H4 (cell line): Measurements from ENCODE around the gene IFI27L2. TPM values are rescaled to one million over a fixed set of nuclear protein-coding genes. Genes with fewer than 3 reads are reported as not detected.
A peak's percentile ranks its signal among the peaks of the same experiment; 100 is the strongest.

ENCODE experiments used
- DNase-seq: peaks from one replicate; pipeline ENCODE4 v3.0.0-alpha.2; 2015; ENCODE audit warnings: low spot score
- total RNA-seq: library from RNA; depleted of rRNA; stranded (reverse); fragments of >200 nt; shearing (Covaris generic); gene quantifications from 2 replicates; pipeline ENCODE4 v1.2.3, GENCODE V29; 2014; rRNA removed

Gene IFI27L2
- total RNA-seq, 1 experiment from 2014 or later = 122 TPM

GRCh38 chr14:94101748-94102147, 27.7 kb downstream of the IFI27L2 start:
- no peak for DNase-seq

GRCh38 chr14:94100847-94101246, 28.6 kb downstream of the IFI27L2 start:
- no peak for DNase-seq

- DNase-seq = no peak
Measured at GRCh38 chr14:94099006-94099405, 30.4 kb downstream of the IFI27L2 start.

- DNase-seq = no peak
Measured at GRCh38 chr14:94098326-94098992, 30.9 kb downstream of the IFI27L2 start.

- no peak for DNase-seq
Measured at GRCh38 chr14:94097091-94097490, 32.3 kb downstream of the IFI27L2 start.

GRCh38 chr14:94093418-94093817, 36.0 kb downstream of the IFI27L2 start:
- DNase-seq = no peak

GRCh38 chr14:94089479-94089878, 39.9 kb downstream of the IFI27L2 start:
- DNase-seq = no peak

GRCh38 chr14:94088516-94088915, 40.9 kb downstream of the IFI27L2 start:
- DNase-seq = no peak

- no peak for DNase-seq
Measured at GRCh38 chr14:94087891-94088290, 41.5 kb downstream of the IFI27L2 start.

- DNase-seq = no peak
Measured at GRCh38 chr14:94081386-94081820, 48.0 kb downstream of the IFI27L2 start.

GRCh38 chr14:94080621-94081385, 48.6 kb downstream of the IFI27L2 start, which contains the start of the genes DDX24 and IFI27L1:
Gene DDX24 (minus strand): TSS chr14:94081202. CDS start chr14:94079742, 1,460 bp downstream.
Gene IFI27L1 (plus strand): TSS chr14:94081310. CDS start chr14:94096938, 15,628 bp downstream.
- DNase-seq = peak; percentile 92

GRCh38 chr14:94079891-94080620, 49.3 kb downstream of the IFI27L2 start:
- DNase-seq = no peak

GRCh38 chr14:94077823-94078222, 51.6 kb downstream of the IFI27L2 start:
- no peak for DNase-seq

Other genes with a start within 250 kb of the IFI27L2 start
- not detected in 2 replicates for gene FAM181A, start 202.3 kb downstream of the IFI27L2 start, total RNA-seq
- not detected in 2 replicates for gene ASB2, start 153.0 kb downstream of the IFI27L2 start, total RNA-seq
- not detected in 2 replicates for gene CCDC197, start 132.3 kb downstream of the IFI27L2 start, total RNA-seq
- 1.7 and 2.5 TPM in 2 replicates for gene OTUB2, start 103.3 kb downstream of the IFI27L2 start, total RNA-seq
- gene DDX24, start 48.4 kb downstream of the IFI27L2 start, total RNA-seq = 110 and 134 TPM in 2 replicates
- 16.1 and 32.8 TPM in 2 replicates for gene IFI27L1, start 48.3 kb downstream of the IFI27L2 start, total RNA-seq
- gene IFI27, start 18.9 kb downstream of the IFI27L2 start, total RNA-seq = 2,076 and 2,328 TPM in 2 replicates
- 3.3 and 3.8 TPM in 2 replicates for gene PPP4R4, start 44.7 kb upstream of the IFI27L2 start, total RNA-seq
- gene SERPINA10, start 163.7 kb upstream of the IFI27L2 start, total RNA-seq = not detected in 2 replicates
- gene SERPINA6, start 193.7 kb upstream of the IFI27L2 start, total RNA-seq = 0.35 and 0.82 TPM in 2 replicates
- not detected in 2 replicates for gene SERPINA2, start 237.1 kb upstream of the IFI27L2 start, total RNA-seq